T47D (cell line): ENCODE results near the gene STK32C.
"Not testable (repeated sequence)": the region's sequence is repeated elsewhere in the genome, so short reads cannot be mapped to it uniquely, and the experiment has no call there.

Experiments
- DNase-seq, 2 experiments: peaks; one replicate each; pipeline versions ENCODE4 v3.0.0 to v3.0.0-alpha.2; 2011 to 2012; ENCODE audit warnings: low read depth in 1 of 2, low spot score in 1 of 2
- JUND ChIP-seq: IDR thresholded peaks from 2 replicates; pipeline ENCODE4 v1.6.1; 2012; ENCODE audit warnings: low read depth
- in situ Hi-C: cut with HindIII; loops from 2 replicates; pipeline ENCODE4 v1.10.0; 2016; ENCODE audit warnings: low sequenced_read_pairs, low pct_unique_long_range_greater_than_20kb

Gene STK32C

GRCh38 chr10:132322586-132323048, 14.9 kb upstream of the STK32C start:
- no peak for DNase-seq
- in situ Hi-C loops, result no loop called here
- TF ChIP-seq JUND, result no peak

DNA sequence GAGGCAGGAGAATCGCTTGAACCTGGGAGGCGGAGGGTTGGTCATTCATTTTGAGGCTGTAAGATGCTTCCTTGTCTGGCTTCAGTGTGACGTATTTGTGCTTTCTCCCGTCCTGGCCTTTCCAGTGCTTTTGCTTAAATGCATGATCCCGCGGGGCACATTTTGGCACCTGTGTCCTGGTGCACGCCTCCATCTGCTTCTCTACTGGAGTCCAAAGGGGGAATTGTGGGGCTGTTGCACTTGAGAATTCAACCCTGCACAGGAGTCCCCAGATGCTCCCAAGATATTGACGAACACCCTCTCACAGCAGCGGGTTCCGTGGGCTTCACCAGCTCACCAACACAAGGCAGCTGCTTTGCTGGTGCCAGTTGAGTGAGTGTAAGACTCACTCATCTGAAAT, 14.0 kb upstream of the STK32C start:
- DNase-seq, result no peak
- no peak for TF ChIP-seq JUND
- in situ Hi-C loops, result no loop called here

DNA sequence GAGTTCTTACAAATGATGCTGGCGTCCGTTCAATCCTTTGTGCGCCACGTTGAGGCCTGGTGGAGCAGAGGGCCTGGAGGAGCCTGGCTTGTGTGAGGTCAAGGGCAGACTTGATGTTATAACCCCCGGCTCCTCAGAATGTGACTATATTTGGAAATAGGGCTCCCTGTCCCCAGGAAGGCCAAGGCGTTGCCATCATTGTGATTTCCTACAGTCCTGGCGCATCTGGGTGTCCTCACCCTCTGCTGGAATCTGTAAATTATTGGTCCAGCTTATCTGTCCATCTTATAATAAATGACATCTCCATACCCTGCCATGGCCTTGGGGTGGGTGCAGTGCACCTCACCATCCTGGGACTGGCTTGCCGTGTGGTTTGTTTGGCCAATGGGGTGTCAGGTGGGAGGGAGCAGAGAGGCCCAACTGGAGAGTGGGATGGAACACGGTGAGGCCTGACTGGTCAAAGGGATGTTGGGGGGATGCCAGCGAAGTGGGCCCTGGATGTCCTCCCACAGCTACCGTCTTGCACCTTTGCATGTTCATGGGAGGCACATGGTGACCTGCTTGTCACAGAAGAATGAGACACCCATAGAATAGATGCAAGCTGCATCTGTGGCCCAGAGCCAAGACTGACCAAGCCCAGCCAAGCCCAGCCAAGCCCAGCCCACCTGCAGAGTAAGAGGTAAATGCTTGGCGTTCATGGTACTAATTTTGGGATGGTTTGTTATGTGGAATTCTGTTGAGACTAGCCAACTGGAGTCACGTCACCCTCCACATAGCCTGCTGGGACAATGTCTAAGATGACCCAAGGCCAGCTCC, 13.1 kb upstream of the STK32C start:
- in situ Hi-C loops, result no loop called here
- DNase-seq, result no peak
- no peak for TF ChIP-seq JUND

DNA sequence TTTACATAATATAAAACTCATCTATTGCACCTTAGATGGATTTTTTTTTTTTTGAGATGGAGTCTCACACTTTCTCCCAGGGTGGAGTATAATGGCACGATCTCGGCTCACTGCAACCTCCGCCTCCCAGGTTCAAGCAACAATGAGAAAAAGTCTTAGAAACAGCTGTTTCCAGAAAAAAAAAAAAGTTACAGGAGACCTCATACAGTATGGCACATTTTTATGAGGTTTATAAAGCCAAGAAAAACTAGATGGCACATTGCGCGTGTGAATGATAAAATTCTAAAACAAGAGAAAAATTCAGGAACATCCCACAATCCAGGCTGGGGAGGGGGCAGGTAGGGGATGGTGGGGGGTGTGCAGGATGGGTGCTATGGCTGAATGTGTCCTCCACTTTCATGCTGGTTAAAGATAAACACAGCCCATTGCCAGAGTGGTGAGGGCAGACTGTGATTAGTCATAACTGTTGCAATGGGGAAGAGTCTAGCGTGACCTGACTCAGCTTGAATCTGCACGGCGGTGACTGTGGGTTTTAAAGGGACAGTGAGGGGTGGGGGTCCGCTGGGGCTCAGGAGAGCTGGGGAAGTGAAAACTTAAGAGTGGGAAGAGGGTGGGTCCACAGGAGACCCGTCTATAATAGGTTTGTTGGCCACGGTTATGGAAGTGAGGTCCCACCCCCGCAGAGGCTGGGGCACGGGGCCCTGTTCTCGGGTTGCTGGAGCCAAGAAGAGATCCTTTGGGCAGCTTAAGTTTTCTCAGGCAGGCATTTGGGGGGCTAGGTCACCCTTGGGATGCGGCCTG, 12.3 kb upstream of the STK32C start:
- no peak for TF ChIP-seq JUND
- in situ Hi-C loops, result no loop called here
- peak in 1 of 2 experiments; percentile 16 for DNase-seq

- DNase-seq, in situ Hi-C loops: not testable (repeated sequence)
Observed at GRCh38 chr10:132317477-132317876, 9.7 kb upstream of the STK32C start.

GRCh38 chr10:132316133-132316532, 8.4 kb upstream of the STK32C start:
- no peak for DNase-seq
- no peak for TF ChIP-seq JUND
- in situ Hi-C loops, result no loop called here

- in situ Hi-C loops, result not testable (repeated sequence)
Observed at GRCh38 chr10:132314881-132315280, 7.1 kb upstream of the STK32C start.

GRCh38 chr10:132314336-132314735, 6.6 kb upstream of the STK32C start:
- in situ Hi-C loops, result no loop called here
- TF ChIP-seq JUND, result no peak

More at GRCh38 chr10:132314881-132315280, 7.1 kb upstream of the STK32C start:
- not testable (repeated sequence) for DNase-seq

DNA sequence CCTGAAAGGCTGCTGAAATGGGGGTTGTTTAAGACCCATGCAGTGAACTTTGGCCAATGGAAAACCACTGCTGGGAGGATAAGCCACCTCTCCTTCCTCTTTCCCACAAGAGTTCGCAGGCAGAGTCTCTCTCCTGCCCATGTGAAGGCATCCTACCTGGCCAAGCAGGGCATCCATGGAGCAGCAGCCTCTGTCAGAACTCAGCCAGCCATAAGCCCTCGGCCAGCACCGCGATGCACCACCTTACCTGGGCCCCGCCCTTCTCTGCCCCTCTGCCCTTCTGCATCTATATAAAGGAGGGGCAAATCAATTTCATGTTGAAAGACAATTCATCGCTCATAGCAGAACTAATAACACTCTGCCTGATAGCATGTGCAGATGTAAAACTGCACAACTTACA, 6.1 kb upstream of the STK32C start:
- DNase-seq, result no peak
- in situ Hi-C loops, result no loop called here
- TF ChIP-seq JUND, result no peak

More at GRCh38 chr10:132314336-132314735, 6.6 kb upstream of the STK32C start:
- no peak for DNase-seq

GRCh38 chr10:132313305-132313704, 5.6 kb upstream of the STK32C start:
- no peak for TF ChIP-seq JUND
- in situ Hi-C loops, result no loop called here

DNA sequence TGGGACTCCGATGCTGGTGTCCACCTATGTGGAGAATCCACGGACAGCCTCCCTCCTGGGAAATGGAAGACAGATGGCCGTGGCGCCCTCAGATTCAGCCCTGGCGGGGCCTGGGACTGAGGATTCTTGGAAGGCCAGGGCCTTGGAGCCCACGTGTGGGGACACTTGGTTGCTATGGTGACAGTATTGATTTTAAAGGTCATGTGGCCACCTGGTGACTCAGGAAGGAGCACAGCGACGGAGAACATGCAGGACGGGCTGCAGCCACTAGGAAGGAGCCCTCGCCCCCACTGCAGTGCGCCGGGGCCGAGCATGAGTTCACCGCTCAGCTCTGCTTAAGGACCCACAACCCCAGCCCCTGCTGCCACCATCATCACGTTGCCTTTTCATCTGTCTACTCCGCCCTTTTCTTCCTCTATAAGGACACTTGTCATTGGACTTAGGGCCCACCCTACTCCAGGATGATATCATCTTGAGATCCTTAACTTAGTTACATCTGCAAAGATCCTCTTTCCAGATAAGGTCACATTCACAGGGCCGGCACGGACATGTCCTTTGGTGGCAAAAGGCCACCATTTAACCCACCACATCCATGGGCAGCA, 3.7 kb upstream of the STK32C start:
- DNase-seq, result peak in 1 of 2 experiments; percentile 23
- in situ Hi-C loops, result no loop called here
- no peak for TF ChIP-seq JUND

More at GRCh38 chr10:132313305-132313704, 5.6 kb upstream of the STK32C start:
- DNase-seq, result no peak

DNA sequence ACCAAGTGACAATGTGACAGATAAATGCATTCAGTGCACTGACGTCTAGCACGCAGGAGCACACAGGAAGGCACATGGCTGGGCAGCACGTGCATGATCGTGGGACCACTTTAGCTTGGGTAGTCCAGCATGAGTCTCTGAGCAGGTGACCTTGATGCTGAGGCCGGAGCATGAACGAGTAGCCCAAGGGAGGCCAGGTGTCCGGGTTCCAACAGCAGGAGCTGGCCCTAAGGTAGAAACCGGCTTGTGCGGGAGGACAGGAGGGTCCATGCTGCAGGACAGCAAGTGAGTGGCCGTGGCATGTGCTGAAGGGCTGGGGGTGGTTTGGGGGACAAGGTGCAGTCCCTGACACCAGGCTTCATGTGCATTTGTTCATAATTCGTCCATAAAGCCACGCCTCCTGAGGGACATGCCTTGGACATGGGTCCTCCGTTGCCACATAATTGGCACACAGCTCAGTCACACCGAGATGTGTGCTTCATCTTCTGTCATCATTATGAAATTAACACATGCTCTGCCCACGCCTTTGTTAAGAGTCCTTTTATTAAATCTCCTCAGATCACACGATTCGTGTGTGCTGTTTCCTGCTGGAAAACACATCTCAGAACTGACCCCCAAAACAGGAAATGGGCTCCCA, 3.1 kb upstream of the STK32C start:
- no peak for TF ChIP-seq JUND
- in situ Hi-C loops, result no loop called here
- DNase-seq, result no peak
